B cell (primary cell): Measurements from ENCODE around the gene HNRNPC. TPM values are rescaled to one million over a fixed set of nuclear protein-coding genes. Genes with fewer than 3 reads are reported as not detected.
"Not testable (repeated sequence)": the region's sequence is repeated elsewhere in the genome, so short reads cannot be mapped to it uniquely, and the experiment has no call there.

Source experiments
- ATAC-seq: fragments of 200-7000 bp; cut with Tn5 transposase; one replicate; pipeline ENCODE4 v1.10.0; 2021; ENCODE audit warnings: low read depth, mild to moderate bottlenecking, moderate number of reproducible peaks, moderate library complexity
- CTCF ChIA-PET: fragments of 350-600 bp; sonication (Branson Sonifier 250); formaldehyde crosslinking; loops from one replicate; lab custom pipeline; 2021; ENCODE audit warnings: antibody characterized with exemption, inconsistent platforms; lab: Charles Lee
- POLR2A ChIA-PET: fragments of 350-600 bp; sonication (Branson Sonifier 250); formaldehyde crosslinking; loops from one replicate; lab custom pipeline; 2021; ENCODE audit warnings: antibody characterized with exemption; lab: Charles Lee
- DNase-seq: peaks from one replicate; pipeline ENCODE4 v3.0.0; 2013
- H2AFZ ChIP-seq: 2 replicates; pipeline ENCODE4 v1.6.1; 2012; ENCODE audit warnings: mild to moderate bottlenecking, low read depth, low read length; ENCODE audit not compliant: insufficient read depth, poor library complexity, severe bottlenecking
- H3K27ac ChIP-seq, 2 donors: 1 replicate in 1 of 2; 2 replicates in 1 of 2; pipeline ENCODE4 v1.5.1; 2012 to 2013; ENCODE audit warnings: low read length in 2 of 2, mild to moderate bottlenecking in 2 of 2, moderate library complexity in 1 of 2
- H3K27me3 ChIP-seq, 4 experiments: fragments of 200-600 bp in 1 of 4; sonication (generic) in 1 of 4; replicated peaks in 1 of 4; 1 replicate in 2 of 4; 2 replicates in 2 of 4; pipeline versions ENCODE4 v1.6.1 to v1.7.0; 2013 to 2016; ENCODE audit warnings: low read length in 3 of 4, mild to moderate bottlenecking in 2 of 4, mixed read lengths in 1 of 4, moderate library complexity in 1 of 4; ENCODE audit not compliant: insufficient read depth in 4 of 4, control insufficient read depth in 3 of 4; ENCODE audit errors: control extremely low read depth in 1 of 4
- H3K36me3 ChIP-seq, 2 experiments: replicated peaks in 1 of 2; 1 replicate in 1 of 2; 2 replicates in 1 of 2; pipeline versions ENCODE4 v1.6.1 to v1.7.1; 2013; ENCODE audit warnings: low read length in 1 of 2; ENCODE audit not compliant: insufficient read depth in 2 of 2, control insufficient read depth in 1 of 2; ENCODE audit errors: control extremely low read depth in 1 of 2, extremely low read depth in 1 of 2
- H3K4me1 ChIP-seq, 2 donors: fragments of 200-600 bp in 1 of 2; sonication (generic) in 1 of 2; 1 replicate in 1 of 2; 2 replicates in 1 of 2; pipeline versions ENCODE4 v1.5.1 to v1.6.1; 2013 to 2017; ENCODE audit warnings: low read length in 2 of 2; ENCODE audit not compliant: control insufficient read depth in 2 of 2, insufficient read depth in 2 of 2
- H3K4me2 ChIP-seq: replicated peaks from 2 replicates; pipeline ENCODE3; 2012; ENCODE audit warnings: mild to moderate bottlenecking, low read depth, low read length; ENCODE audit not compliant: poor library complexity, severe bottlenecking
- H3K4me3 ChIP-seq, 5 experiments: fragments of 200-600 bp in 1 of 5; sonication (generic) in 1 of 5; 1 replicate in 3 of 5; 2 replicates in 2 of 5; pipeline versions ENCODE4 v1.5.1 to v1.7.0; 2011 to 2016; ENCODE audit warnings: low read length in 4 of 5, mild to moderate bottlenecking in 4 of 5, low read depth in 2 of 5, control low read depth in 1 of 5, moderate library complexity in 1 of 5; ENCODE audit not compliant: insufficient read depth in 1 of 5; ENCODE audit errors: control extremely low read depth in 1 of 5, extremely low read depth in 1 of 5
- H3K79me2 ChIP-seq: fragments of 200-600 bp; sonication (generic); one replicate; pipeline ENCODE4 v1.6.0; 2016; ENCODE audit warnings: low read length; ENCODE audit not compliant: control insufficient read depth, insufficient read depth
- H3K9ac ChIP-seq: fragments of 200-600 bp; sonication (generic); 2 replicates; pipeline ENCODE4 v1.6.1; 2017; ENCODE audit warnings: mild to moderate bottlenecking, low read length, moderate library complexity
- H3K9me3 ChIP-seq, 3 donors: one replicate each; pipeline versions ENCODE4 v1.6.1 to v1.7.1; 2013; ENCODE audit warnings: low read length in 2 of 3; ENCODE audit not compliant: control insufficient read depth in 2 of 3, insufficient read depth in 1 of 3; ENCODE audit errors: control extremely low read depth in 1 of 3
- H4K20me1 ChIP-seq: 2 replicates; pipeline ENCODE4 v1.6.0; 2012; ENCODE audit warnings: mild to moderate bottlenecking, low read length; ENCODE audit not compliant: insufficient read depth, control insufficient read depth, poor library complexity, severe bottlenecking
- H3K27ac Mint-ChIP-seq: one replicate; pipeline ENCODE4 v1.8.0; 2021; ENCODE audit warnings: mixed read lengths
- H3K27me3 Mint-ChIP-seq: one replicate; pipeline ENCODE4 v1.8.0; 2021; ENCODE audit warnings: mixed read lengths
- H3K4me1 Mint-ChIP-seq: one replicate; pipeline ENCODE4 v1.8.0; 2021; ENCODE audit warnings: mixed read lengths
- H3K4me3 Mint-ChIP-seq: one replicate; pipeline ENCODE4 v1.8.0; 2021; ENCODE audit warnings: mixed read lengths
- H3K9me3 Mint-ChIP-seq: one replicate; pipeline ENCODE4 v1.8.0; 2022; ENCODE audit warnings: mixed read lengths; ENCODE audit not compliant: insufficient read depth
- CTCF ChIP-seq: fragments of 200-600 bp; IDR thresholded peaks from one replicate; pipeline ENCODE4 v1.8.0; 2022; ENCODE audit warnings: antibody characterized with exemption, mild to moderate bottlenecking
- EZH2 ChIP-seq: IDR thresholded peaks from 2 replicates; pipeline ENCODE4 v1.6.1; 2012; ENCODE audit warnings: borderline replicate concordance, low read depth, mild to moderate bottlenecking, moderate library complexity, low read length; ENCODE audit not compliant: insufficient read depth, poor library complexity, severe bottlenecking
- WGBS: methylation state at CpG from one replicate; pipeline ENCODE4 v1.1.5; 2013; ENCODE audit warnings: missing lambda C conversion rate; ENCODE audit not compliant: insufficient coverage; 5-methylcytosine and 5-hydroxymethylcytosine counted together
- intact Hi-C: fragments of 100-400 bp; cut with micrococcal nuclease; formaldehyde crosslinking; loops from one replicate; pipeline ENCODE4 v1.10.0; 2022
- polyA plus RNA-seq: library from polyadenylated mRNA; depleted of rRNA; stranded (reverse); fragments of >200 nt; gene quantifications from 2 replicates; pipeline ENCODE4 v1.2.3, GENCODE V29; 2012
- total RNA-seq, 2 donors: library from RNA; stranded (reverse); fragments of 120-200 nt in 1 of 2; gene quantifications; 1 replicate in 1 of 2; 2 replicates in 1 of 2; pipeline versions ENCODE4 v1.2.3 to v1.2.4, GENCODE V29; 2013 to 2022

HNRNPC gene
- total and polyA plus RNA-seq, 2 donors (not counting 1 experiment from before 2014, with no cell fraction given), result 358 to 497 TPM

GRCh38 chr14:21256539-21257393 lies 12.5 kb downstream of the HNRNPC start:
- H3K27ac ChIP-seq, result peak overlapping the region in 1 of 2 donors; percentile 24
- peaks cover 56% of the 10 kb centered on the region for H3K4me1 Mint-ChIP-seq

GRCh38 chr14:21256102-21256447 lies 13.2 kb downstream of the HNRNPC start:
- Mint-ChIP-seq H3K27ac (peak overlapping the region; percentile 54), H3K4me1 (peaks cover 50% of the 10 kb centered on the region), H3K4me3 (peak overlapping the region; percentile 52)
- WGBS, result 86% methylated on average over 4 of the region's 8 CpGs
- intact Hi-C loops, H3K9ac ChIP-seq, ATAC-seq, H2AFZ ChIP-seq, H3K9me3 Mint-ChIP-seq, H3K9me3 ChIP-seq, H3K27ac ChIP-seq, H3K27me3 Mint-ChIP-seq, DNase-seq, POLR2A ChIA-PET, H3K4me3 ChIP-seq, H3K4me2 ChIP-seq, H3K27me3 ChIP-seq: not testable (repeated sequence)
- Histone ChIP-seq H4K20me1 (peaks cover 76% of the 10 kb centered on the region), H3K79me2 (peaks cover 97% of the 10 kb centered on the region), H3K36me3 (peaks cover 8 to 72% of the 10 kb centered on the region in 2 experiments), H3K4me1 (peaks cover 17 to 26% of the 10 kb centered on the region in 2 donors)
- CTCF ChIA-PET, result interaction anchor here (0.7 to 1.6 kb wide), 2 partner anchors 24 to 103 kb away, joined by 4 to 6 read pairs; no protein-coding TSS in a partner anchor

More at GRCh38 chr14:21256539-21257393, 12.5 kb downstream of the HNRNPC start:
- 95% methylated on average over 9 of the region's 10 CpGs for WGBS
- CTCF ChIA-PET, result interaction anchor here (0.7 to 1.6 kb wide), 2 partner anchors 24 to 102 kb away, joined by 4 to 6 read pairs; no protein-coding TSS in a partner anchor
- H3K27me3 ChIP-seq, result no peaks in the 10 kb centered on the region
- H3K9me3 ChIP-seq, result no peaks in the 10 kb centered on the region
- peaks cover 97% of the 10 kb centered on the region for H3K79me2 ChIP-seq
- H3K27me3 Mint-ChIP-seq, result no peaks in the 10 kb centered on the region
- peaks cover 76% of the 10 kb centered on the region for H4K20me1 ChIP-seq
- TF ChIP-seq CTCF (no peak), EZH2 (no peak)
- peaks cover 9 to 73% of the 10 kb centered on the region in 2 experiments for H3K36me3 ChIP-seq
- peak overlapping the region; percentile 23 for H3K4me2 ChIP-seq
- H3K4me3 Mint-ChIP-seq, result peak overlapping the region; percentile 51
- H3K9me3 Mint-ChIP-seq, result no peaks in the 10 kb centered on the region
- DNase-seq (no peak), ATAC-seq (no peak)
- peak overlapping the region; percentile 21 for H3K9ac ChIP-seq
- H2AFZ ChIP-seq, result no peak overlapping the region
- intact Hi-C loops, result no loop called here
- peak overlapping the region; percentile 62 for H3K27ac Mint-ChIP-seq
- no peak overlapping the region for H3K4me3 ChIP-seq
- POLR2A ChIA-PET, result no interaction called here
- peaks cover 18 to 29% of the 10 kb centered on the region in 2 donors for H3K4me1 ChIP-seq
